ENCODE data around the gene UNC119.

GRCh38 chr17:28570716-28571360, 18.4 kb upstream of the UNC119 start:
- TF ChIP-seq CTCF (IDR thresholded peaks at IDR 0.05) (no peak), POLR2AphosphoS5 (IDR thresholded peaks at IDR 0.05) (no peak), POLR2A (IDR thresholded peaks at IDR 0.05) (no peak)

Measured in stomach (tissue), 4 donors.